ENCODE data around the gene KCNK7.

- no peak for TF ChIP-seq EZH2 (IDR thresholded peaks at IDR 0.05; ENCODE audit: insufficient read depth, poor library complexity, severe bottlenecking)
- TF ChIP-seq EZH2phosphoT487 (IDR thresholded peaks at IDR 0.05; ENCODE audit: insufficient read depth, low read depth): no peak
These were observed 43.1 kb downstream of the KCNK7 start for GRCh38 chr11:65552388-65552951.

All from GM23248 (cell line).